Measurements from ENCODE around the gene ADRB2.

- TF ChIP-seq CTCF (IDR thresholded peaks at IDR 0.05): no peak
- TF ChIP-seq POLR2A (IDR thresholded peaks at IDR 0.05): no peak
Observed at GRCh38 chr5:148840531-148840930, 14.1 kb downstream of the ADRB2 start.

Measured in right lobe of liver (tissue), 4 donors.